GM20431 (cell line): Measurements from ENCODE around the gene SKIDA1.

Source experiments
- in situ Hi-C: fragments of 300-500 bp; cut with MseI, MboI; formaldehyde crosslinking; loops from one replicate; pipeline ENCODE4 v1.15.0; 2020; ENCODE audit warnings: low sequenced_read_pairs; ENCODE audit not compliant: unreplicated experiment

The SKIDA1 gene

DNA sequence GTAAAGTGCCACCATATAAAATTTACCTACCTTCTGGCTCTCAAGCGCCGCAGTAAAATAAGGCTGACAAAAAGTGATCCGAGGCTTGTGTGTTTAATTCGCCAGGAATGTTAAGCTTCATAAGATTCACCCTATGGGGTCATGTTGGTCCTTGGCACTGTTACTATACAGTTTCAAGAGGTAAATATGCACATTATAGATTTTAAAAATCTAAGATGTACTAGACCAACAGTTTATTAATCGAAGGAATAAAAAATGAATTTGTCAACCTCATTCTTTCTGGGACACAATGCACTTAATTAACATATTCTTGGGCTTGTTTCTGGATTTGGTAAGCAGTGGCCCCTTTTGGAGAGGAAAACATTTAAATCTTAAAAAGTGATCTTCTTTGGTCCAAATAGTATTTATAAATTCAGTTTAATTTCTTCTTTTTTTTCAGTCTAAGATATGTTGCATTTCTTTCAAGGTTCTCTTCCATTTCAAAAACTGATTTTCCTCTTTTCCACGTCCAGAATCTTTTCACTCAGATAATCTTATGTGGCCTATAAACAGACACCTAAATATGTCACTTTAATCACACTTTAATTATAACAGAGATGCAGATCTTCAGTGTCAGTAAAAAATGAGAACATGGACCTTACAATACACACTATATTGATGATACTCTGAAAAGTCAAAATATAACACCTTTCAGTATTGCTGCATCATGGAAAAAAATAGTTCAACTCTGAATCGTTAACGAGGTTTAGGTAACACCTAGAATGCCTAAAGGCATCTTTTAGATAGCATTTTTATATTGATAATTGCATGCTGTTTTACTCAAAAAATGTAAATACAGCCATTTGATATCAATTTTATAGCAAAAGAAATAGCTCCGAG, 3.8 kb upstream of the SKIDA1 start:
- in situ Hi-C loops: no loop called here

GRCh38 chr10:21528236-21529031, 3.0 kb upstream of the SKIDA1 start:
- in situ Hi-C loops: no loop called here

DNA sequence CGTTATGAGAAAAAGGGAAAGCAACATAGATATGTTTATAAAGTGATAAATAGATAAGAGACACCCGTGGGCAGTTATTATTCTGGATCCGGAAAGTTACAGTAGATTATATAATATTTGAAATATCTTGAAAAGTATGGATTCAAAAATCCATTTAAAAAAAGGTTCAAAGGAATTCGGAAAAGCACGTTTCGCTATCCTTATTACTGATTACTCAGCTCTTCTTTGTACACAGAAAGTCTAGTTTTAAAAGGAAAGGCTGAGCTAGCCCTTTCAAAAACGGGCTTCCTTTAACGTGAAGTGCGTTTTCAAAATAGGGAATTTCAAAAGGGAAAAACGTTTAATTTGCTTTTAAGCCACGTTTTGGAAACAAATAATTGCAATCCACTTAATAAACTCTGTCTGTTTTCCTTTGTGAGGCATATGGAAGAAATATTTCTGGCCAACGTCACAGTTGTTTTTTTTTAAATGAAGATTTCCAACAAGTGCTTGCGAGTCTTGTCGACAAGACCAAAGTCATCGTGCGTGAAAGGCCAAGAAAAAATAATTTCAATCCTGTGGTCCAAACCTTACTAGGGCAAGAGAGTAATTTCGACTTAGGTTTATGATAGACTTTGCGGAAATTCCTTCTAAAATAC, 2.2 kb upstream of the SKIDA1 start:
- in situ Hi-C loops: no loop called here

DNA sequence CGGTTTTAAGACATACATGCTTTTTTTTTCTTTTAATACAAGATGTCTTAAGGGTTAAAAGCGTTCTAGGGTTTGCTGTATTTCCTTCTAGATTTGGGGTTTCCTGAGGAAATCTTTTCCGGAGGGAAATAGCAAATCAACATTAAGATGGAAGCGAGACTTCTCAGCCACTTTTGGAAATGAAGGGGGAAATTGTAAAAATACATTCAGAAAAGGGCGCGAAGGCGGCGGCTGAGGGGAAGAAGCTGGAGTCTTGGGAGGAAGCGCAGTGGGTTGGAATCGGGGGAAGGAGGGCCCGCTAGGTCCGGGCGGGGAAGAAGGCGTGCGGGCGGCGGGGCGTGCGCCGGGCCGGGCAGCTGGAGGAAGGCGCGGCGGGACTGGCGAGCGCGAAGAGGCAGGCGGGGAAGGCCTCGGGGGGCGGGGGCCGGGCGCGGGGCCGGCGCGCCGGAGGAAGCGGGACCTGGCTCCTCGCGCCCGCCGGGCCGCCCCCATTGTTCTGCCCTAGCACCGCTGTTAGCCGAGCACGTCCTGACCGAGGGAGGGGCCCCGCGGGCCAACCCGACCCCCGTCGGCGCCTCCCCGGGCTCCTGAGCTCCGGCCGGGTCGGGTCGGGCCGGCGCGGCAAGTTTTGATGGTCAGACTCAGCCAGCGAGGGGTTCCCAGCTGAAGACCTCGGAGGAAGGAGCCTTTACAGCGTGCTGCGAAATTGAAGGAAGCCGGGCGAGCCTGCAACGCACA, 1.5 kb upstream of the SKIDA1 start:
- in situ Hi-C loops: no loop called here

DNA sequence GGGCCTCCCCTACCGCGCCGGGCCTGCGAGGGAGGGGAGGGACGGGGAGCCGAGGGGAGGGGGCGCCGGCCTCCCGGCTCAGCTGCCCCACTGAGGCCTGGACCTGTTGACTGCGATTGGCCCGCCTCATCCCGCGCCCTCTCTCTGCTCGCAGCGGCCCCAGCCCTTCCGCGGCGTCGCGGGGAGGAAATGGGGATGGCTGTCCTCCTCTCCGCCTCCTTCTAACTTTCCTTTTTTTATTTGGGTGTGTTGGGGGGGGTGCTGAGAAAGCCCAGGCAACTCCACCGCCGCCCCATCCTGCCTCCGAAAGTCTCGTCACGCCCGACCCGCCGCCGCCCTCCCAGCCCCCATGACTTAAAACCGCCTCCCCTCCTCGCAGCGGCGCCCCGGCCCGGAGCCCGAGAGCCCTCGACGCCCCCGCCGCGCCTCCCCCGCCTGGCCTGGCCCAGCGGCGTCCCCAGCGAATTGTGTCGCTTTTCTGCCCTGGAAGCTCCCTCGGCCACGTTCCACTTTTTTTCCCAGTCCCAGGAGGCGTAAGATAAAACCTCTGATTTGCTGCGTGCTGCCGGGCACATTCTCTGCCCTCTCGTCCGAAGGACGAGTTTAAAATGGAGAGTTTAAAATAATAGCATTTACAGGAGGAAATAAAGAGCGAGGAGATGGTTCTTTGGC, 842 bp upstream of the SKIDA1 start:
- in situ Hi-C loops: no loop called here

- in situ Hi-C loops: no loop called here
Observed at GRCh38 chr10:21524526-21525366, 736 bp downstream of the SKIDA1 start.

GRCh38 chr10:21524131-21524525, 1.4 kb downstream of the SKIDA1 start:
- in situ Hi-C loops: no loop called here

- in situ Hi-C loops: no loop called here
Observed at GRCh38 chr10:21523557-21524008, 1.9 kb downstream of the SKIDA1 start.

- in situ Hi-C loops: no loop called here
Observed at GRCh38 chr10:21522631-21523406, 2.7 kb downstream of the SKIDA1 start.

GRCh38 chr10:21521751-21522533, 3.5 kb downstream of the SKIDA1 start:
- in situ Hi-C loops: no loop called here

DNA sequence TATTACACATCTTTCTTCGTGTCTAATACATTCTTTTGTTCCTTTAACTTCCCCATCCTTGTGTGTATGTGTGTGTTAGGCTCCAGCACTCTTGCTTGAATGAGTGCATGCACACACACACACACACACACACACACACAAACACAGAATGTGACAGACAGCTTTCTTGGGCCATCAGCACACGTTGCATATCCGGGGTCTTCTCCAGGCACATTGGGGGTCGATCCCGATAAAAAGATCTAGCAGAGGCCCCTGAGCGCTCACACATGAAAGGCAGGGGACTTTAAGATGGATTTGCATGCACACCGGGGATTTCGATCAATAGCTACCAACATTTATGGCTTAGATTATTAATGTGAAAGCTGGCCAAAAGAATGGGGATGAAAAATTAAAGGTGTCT, 4.5 kb downstream of the SKIDA1 start:
- in situ Hi-C loops: no loop called here

DNA sequence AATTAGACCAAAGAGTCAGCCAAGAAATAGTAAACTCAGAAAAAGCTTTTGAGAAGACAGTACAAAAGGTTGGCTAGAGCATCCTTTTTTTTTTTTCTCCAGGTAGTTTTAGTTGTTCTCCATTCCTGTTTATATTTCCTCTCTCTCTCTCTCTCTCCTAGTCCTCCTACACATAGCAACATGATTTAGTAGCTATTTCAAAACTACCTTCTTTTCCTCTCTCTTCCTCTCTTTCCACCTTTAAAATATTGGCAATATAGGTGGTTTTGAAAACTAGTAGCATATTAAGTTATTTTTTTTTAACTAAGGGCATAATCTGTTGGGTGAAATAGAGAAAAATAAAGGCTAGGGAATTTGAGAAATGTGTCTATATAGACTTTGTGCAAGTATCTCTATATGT, 5.0 kb downstream of the SKIDA1 start:
- in situ Hi-C loops: no loop called here

GRCh38 chr10:21519941-21520436, 5.5 kb downstream of the SKIDA1 start:
- in situ Hi-C loops: no loop called here

GRCh38 chr10:21519397-21519933, 6.0 kb downstream of the SKIDA1 start:
- in situ Hi-C loops: no loop called here

- in situ Hi-C loops: no loop called here
Observed at GRCh38 chr10:21518641-21519396, 6.7 kb downstream of the SKIDA1 start.

GRCh38 chr10:21518149-21518640, 7.3 kb downstream of the SKIDA1 start:
- in situ Hi-C loops: no loop called here
